ENCODE results near the gene SLC38A10. TPM values are rescaled to one million over a fixed set of nuclear protein-coding genes. Genes with fewer than 3 reads are reported as not detected.

The SLC38A10 gene
- total RNA-seq, 1 experiment from 2014 or later: 75.1 TPM

DNA sequence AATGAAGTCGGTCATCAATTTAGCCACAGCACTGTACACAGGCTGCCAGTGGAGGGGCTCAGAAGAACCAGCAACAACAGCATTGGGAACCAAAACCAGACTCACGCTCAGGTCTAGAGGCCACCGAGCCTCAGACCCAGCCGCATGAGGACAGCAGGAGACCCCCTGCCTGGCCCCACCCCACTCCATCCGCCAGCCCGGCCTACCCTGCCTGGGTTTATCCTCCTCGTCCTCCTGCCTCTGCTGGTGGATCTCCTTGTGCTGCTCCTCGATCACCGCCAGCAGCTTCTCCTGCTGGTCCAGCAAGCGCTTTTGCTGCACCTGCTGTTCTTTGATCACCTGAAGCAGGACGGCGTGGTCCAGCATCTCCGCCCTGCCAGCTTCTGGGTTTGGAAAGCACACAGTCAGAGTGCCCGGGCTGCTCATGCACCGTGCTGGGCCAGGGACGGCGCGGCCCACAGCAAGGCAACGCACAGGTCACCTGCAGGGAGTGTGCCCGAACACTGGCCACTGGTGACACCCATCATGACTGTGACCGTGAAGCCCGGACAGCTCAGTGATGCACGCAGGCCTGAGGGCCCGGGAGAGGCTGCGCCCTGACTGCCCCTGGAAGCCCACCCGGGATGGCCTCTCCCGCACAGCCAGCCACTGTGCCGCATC is 48.3 kb downstream of the SLC38A10 start:
- Histone ChIP-seq H3K9me3 (ENCODE audit: low read depth, low read length, poor library complexity, severe bottlenecking) (no peaks in the 10 kb centered on the region), H3K4me3 (ENCODE audit: low read depth, low read length, poor library complexity, severe bottlenecking) (no peak overlapping the region), H3K4me1 (ENCODE audit: insufficient read depth, low read length, poor library complexity, severe bottlenecking) (peaks cover 5% of the 10 kb centered on the region), H3K36me3 (ENCODE audit: insufficient read depth, low read length, poor library complexity, severe bottlenecking) (peaks cover 5% of the 10 kb centered on the region), H3K27ac (ENCODE audit: low read depth, low read length, poor library complexity, severe bottlenecking) (no peak overlapping the region), H3K27me3 (replicated peaks; ENCODE audit: insufficient read depth, low read depth, low read length, poor library complexity) (no peaks in the 10 kb centered on the region)
- TF ChIP-seq EZH2 (IDR thresholded peaks at IDR 0.05; ENCODE audit: borderline replicate concordance, low read depth, low read length, poor library complexity, severe bottlenecking): no peak
- TF ChIP-seq, protein P1, sequence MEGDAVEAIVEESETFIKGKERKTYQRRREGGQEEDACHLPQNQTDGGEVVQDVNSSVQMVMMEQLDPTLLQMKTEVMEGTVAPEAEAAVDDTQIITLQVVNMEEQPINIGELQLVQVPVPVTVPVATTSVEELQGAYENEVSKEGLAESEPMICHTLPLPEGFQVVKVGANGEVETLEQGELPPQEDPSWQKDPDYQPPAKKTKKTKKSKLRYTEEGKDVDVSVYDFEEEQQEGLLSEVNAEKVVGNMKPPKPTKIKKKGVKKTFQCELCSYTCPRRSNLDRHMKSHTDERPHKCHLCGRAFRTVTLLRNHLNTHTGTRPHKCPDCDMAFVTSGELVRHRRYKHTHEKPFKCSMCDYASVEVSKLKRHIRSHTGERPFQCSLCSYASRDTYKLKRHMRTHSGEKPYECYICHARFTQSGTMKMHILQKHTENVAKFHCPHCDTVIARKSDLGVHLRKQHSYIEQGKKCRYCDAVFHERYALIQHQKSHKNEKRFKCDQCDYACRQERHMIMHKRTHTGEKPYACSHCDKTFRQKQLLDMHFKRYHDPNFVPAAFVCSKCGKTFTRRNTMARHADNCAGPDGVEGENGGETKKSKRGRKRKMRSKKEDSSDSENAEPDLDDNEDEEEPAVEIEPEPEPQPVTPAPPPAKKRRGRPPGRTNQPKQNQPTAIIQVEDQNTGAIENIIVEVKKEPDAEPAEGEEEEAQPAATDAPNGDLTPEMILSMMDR (conservative IDR thresholded peaks at IDR 0.05; ENCODE audit: low read depth, low read length): no peak
- no TSS peak for BruUV-seq (replicated peaks)
- intact Hi-C loops (cut with micrococcal nuclease; ENCODE audit: unreplicated experiment): no loop called here
- ChIA-PET POLR2A (ENCODE audit: low non-redundant PET) (no interaction called here), CTCF (no interaction called here)
- DNase-seq (ENCODE audit: low spot score): no peak

DNA sequence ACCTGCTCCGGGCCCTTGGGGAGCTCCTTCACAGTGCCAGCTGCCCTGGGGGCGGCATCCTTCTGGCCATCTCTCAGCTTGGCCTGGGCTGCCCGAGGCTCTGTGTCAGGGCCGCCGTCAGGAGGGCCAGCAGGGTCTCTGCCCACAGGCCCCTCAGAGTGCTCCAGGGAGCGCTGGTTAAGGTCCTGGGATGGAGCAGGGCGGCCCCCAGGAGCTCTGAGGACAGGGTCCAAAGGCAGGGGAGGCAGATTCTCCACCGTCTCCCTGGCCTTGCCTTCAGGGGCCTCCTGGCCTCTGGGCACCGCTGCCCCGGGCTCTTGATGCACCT is 48.8 kb downstream of the SLC38A10 start:
- ChIA-PET CTCF (no interaction called here), POLR2A (ENCODE audit: low non-redundant PET) (no interaction called here)
- DNase-seq (ENCODE audit: low spot score): no peak
- H3K4me3 ChIP-seq (ENCODE audit: low read depth, low read length, poor library complexity, severe bottlenecking): no peak overlapping the region
- BruUV-seq (replicated peaks): no TSS peak
- no peak overlapping the region for H3K27ac ChIP-seq (ENCODE audit: low read depth, low read length, poor library complexity, severe bottlenecking)
- H3K27me3 ChIP-seq (replicated peaks; ENCODE audit: insufficient read depth, low read depth, low read length, poor library complexity): no peaks in the 10 kb centered on the region
- H3K9me3 ChIP-seq (ENCODE audit: low read depth, low read length, poor library complexity, severe bottlenecking): no peaks in the 10 kb centered on the region
- TF ChIP-seq EZH2 (IDR thresholded peaks at IDR 0.05; ENCODE audit: borderline replicate concordance, low read depth, low read length, poor library complexity, severe bottlenecking): no peak
- TF ChIP-seq, protein P1 (conservative IDR thresholded peaks at IDR 0.05; ENCODE audit: low read depth, low read length): no peak
- H3K4me1 ChIP-seq (ENCODE audit: insufficient read depth, low read length, poor library complexity, severe bottlenecking): peaks cover under 1% of the 10 kb centered on the region
- intact Hi-C loops (cut with micrococcal nuclease; ENCODE audit: unreplicated experiment): no loop called here
- peaks cover 10% of the 10 kb centered on the region for H3K36me3 ChIP-seq (ENCODE audit: insufficient read depth, low read length, poor library complexity, severe bottlenecking)

DNA sequence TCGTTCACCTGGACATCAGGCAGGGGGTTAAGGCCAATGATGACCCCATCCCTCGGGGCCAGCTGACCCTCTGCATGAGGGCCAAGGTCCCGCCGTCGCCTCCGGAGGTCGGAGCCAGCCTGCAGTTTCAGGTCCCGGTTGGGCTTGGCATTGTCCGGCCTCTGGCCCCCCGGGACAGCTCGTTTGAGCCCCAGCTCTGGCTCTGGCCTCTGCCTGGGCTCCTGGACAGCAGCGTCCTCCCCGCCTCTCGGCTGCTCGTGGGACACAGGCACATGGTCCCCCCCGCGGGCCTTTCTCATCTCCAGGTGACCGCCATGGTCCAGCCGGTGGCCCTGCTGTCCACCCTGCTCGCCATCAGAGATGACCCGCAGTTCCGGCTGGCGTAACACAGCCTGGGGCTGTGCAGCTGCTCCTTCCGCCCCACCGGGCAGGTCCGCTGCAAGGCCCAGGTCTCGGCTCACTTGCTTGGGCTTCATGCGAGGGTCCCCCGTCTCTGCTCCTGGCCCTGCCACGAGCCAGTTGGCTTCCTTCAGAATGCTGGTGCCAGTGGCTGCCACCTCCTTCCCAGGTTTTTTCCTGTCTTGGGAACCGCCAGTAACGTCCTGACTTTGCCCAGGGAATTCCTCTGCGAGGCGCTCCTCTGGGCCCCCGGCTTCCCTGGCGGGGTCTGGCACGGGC is 49.3 kb downstream of the SLC38A10 start:
- Histone ChIP-seq H3K9me3 (ENCODE audit: low read depth, low read length, poor library complexity, severe bottlenecking) (no peaks in the 10 kb centered on the region), H3K36me3 (ENCODE audit: insufficient read depth, low read length, poor library complexity, severe bottlenecking) (peaks cover 15% of the 10 kb centered on the region), H3K27ac (ENCODE audit: low read depth, low read length, poor library complexity, severe bottlenecking) (no peak overlapping the region), H3K27me3 (replicated peaks; ENCODE audit: insufficient read depth, low read depth, low read length, poor library complexity) (no peaks in the 10 kb centered on the region), H3K4me1 (ENCODE audit: insufficient read depth, low read length, poor library complexity, severe bottlenecking) (no peaks in the 10 kb centered on the region), H3K4me3 (ENCODE audit: low read depth, low read length, poor library complexity, severe bottlenecking) (no peak overlapping the region)
- TF ChIP-seq EZH2 (IDR thresholded peaks at IDR 0.05; ENCODE audit: borderline replicate concordance, low read depth, low read length, poor library complexity, severe bottlenecking): no peak
- TF ChIP-seq, protein P1 (conservative IDR thresholded peaks at IDR 0.05; ENCODE audit: low read depth, low read length): no peak
- POLR2A ChIA-PET (ENCODE audit: low non-redundant PET): no interaction called here
- intact Hi-C loops (cut with micrococcal nuclease; ENCODE audit: unreplicated experiment): no loop called here
- CTCF ChIA-PET: no interaction called here
- DNase-seq (ENCODE audit: low spot score): no peak
- no TSS peak for BruUV-seq (replicated peaks)
